Lung (tissue), 12 donors: ENCODE results near the gene DDX31. TPM values are rescaled to one million over a fixed set of nuclear protein-coding genes. Genes with fewer than 3 reads are reported as not detected.

Experiments used
- ATAC-seq: fragments of 200-7000 bp; cut with Tn5 transposase; one replicate; pipeline ENCODE4 v1.9.1; 2020; ENCODE audit warnings: moderate number of reproducible peaks; ENCODE audit not compliant: insufficient read depth, low FRiP score
- DNase-seq, 3 donors: peaks; one replicate each; pipeline ENCODE4 v3.0.0-alpha.2; 2013 to 2017
- H3K27ac ChIP-seq, 2 donors: one replicate each; pipeline ENCODE4 v1.5.1; 2013; ENCODE audit warnings: mild to moderate bottlenecking in 2 of 2, moderate library complexity in 2 of 2, control low read depth in 1 of 2, inconsistent platforms in 1 of 2, low read depth in 1 of 2, low read length in 1 of 2
- H3K27me3 ChIP-seq, 3 donors: one replicate each; pipeline ENCODE4 v1.5.1; 2013; ENCODE audit warnings: low read length in 2 of 3; ENCODE audit not compliant: control insufficient read depth in 3 of 3, insufficient read depth in 3 of 3
- H3K36me3 ChIP-seq, 4 donors: one replicate each; pipeline ENCODE4 v1.5.1; 2013; ENCODE audit warnings: low read length in 4 of 4, mild to moderate bottlenecking in 1 of 4, moderate library complexity in 1 of 4; ENCODE audit not compliant: control insufficient read depth in 4 of 4, insufficient read depth in 4 of 4
- H3K4me1 ChIP-seq, 5 donors: one replicate each; pipeline ENCODE4 v1.5.1; 2013; ENCODE audit warnings: low read length in 5 of 5, mild to moderate bottlenecking in 2 of 5, moderate library complexity in 1 of 5; ENCODE audit not compliant: control insufficient read depth in 5 of 5, insufficient read depth in 5 of 5
- H3K4me3 ChIP-seq: one replicate; pipeline ENCODE4 v1.5.1; 2013; ENCODE audit warnings: mild to moderate bottlenecking, control low read depth, moderate library complexity
- H3K9ac ChIP-seq, 2 donors: one replicate each; pipeline ENCODE4 v1.5.1; 2013; ENCODE audit warnings: low read length in 2 of 2, control low read depth in 1 of 2; ENCODE audit not compliant: insufficient read depth in 1 of 2
- H3K9me3 ChIP-seq, 4 donors: one replicate each; pipeline ENCODE4 v1.5.1; 2013; ENCODE audit warnings: low read length in 3 of 4, mild to moderate bottlenecking in 1 of 4, moderate library complexity in 1 of 4; ENCODE audit not compliant: control insufficient read depth in 4 of 4, insufficient read depth in 3 of 4
- CTCF ChIP-seq: IDR thresholded peaks from 2 replicates; pipeline ENCODE4 v1.5.1; 2012; ENCODE audit warnings: mild to moderate bottlenecking; ENCODE audit errors: control extremely low read depth, extremely low read depth
- WGBS, 2 donors: extraction: QIAGEN DNeasy Blood & Tissue Kit; methylation state at CpG; one replicate each; pipeline ENCODE4 v1.1.7; 2013; 5-methylcytosine and 5-hydroxymethylcytosine counted together
- polyA plus RNA-seq, 2 donors: library from polyadenylated mRNA; stranded (reverse); fragments of 200-250 nt; gene quantifications; one replicate each; pipeline ENCODE4 v1.2.1, GENCODE V29; 2013
- total RNA-seq, 2 donors: library from RNA; depleted of rRNA in 1 of 2; stranded (reverse); fragments of >200 nt in 1 of 2; gene quantifications; one replicate each; pipeline ENCODE4 v1.2.1, GENCODE V29; 2014 to 2021
- donor health status: control.
- donor health status: control.
- donor health status: Bipolar disorder and iron deficiency.
- donor health status: healthy.
- donor health status: DM: yes; HTN: yes; CAD: no.

Gene DDX31
- total and polyA plus RNA-seq, 4 donors = 8.1 to 14.8 (median 11.7) TPM

GRCh38 chr9:132590037-132590317 is 79.8 kb downstream of the DDX31 start:
- WGBS, 2 donors = 6% methylated on average over 17 of the region's 17 CpGs
- no peak overlapping the region for H3K27ac ChIP-seq
- peaks cover 18 to 71% (median 64%) of the 10 kb centered on the region in 3 donors for H3K27me3 ChIP-seq
- peaks cover 0 to 5% (median 0%) of the 10 kb centered on the region in 4 donors for H3K9me3 ChIP-seq
- H3K4me3 ChIP-seq = no peak overlapping the region
- no peak for ATAC-seq
- H3K9ac ChIP-seq = no peak overlapping the region
- H3K4me1 ChIP-seq = peaks cover 0 to 6% (median 0%) of the 10 kb centered on the region in 5 donors
- TF ChIP-seq CTCF = no peak
- DNase-seq = no peak
- H3K36me3 ChIP-seq = peaks cover 0 to 11% (median 5%) of the 10 kb centered on the region in 4 donors

- H3K9me3 ChIP-seq = peaks cover 0 to 3% (median 0%) of the 10 kb centered on the region in 4 donors
- no peak for ATAC-seq
- H3K27me3 ChIP-seq = peaks cover 18 to 77% (median 70%) of the 10 kb centered on the region in 3 donors
- 4% methylated on average over 63 to 83 of the region's 83 CpGs for WGBS, 2 donors
- H3K4me3 ChIP-seq = no peak overlapping the region
- no peak for TF ChIP-seq CTCF
- DNase-seq = no peak
- no peak overlapping the region for H3K27ac ChIP-seq
- H3K9ac ChIP-seq = no peak overlapping the region
- peaks cover 0 to 7% (median 3%) of the 10 kb centered on the region in 4 donors for H3K36me3 ChIP-seq
- H3K4me1 ChIP-seq = peaks cover 0 to 6% (median 0%) of the 10 kb centered on the region in 5 donors
Observed at GRCh38 chr9:132589148-132590036, 80.4 kb downstream of the DDX31 start.

GRCh38 chr9:132588501-132589147 is 81.2 kb downstream of the DDX31 start:
- Histone ChIP-seq H3K9ac (no peak overlapping the region), H3K27ac (no peak overlapping the region), H3K4me3 (no peak overlapping the region), H3K36me3 (peaks cover 0 to 4% (median under 1%) of the 10 kb centered on the region in 4 donors), H3K9me3 (peaks cover 0 to 2% (median 0%) of the 10 kb centered on the region in 4 donors), H3K27me3 (peaks cover 22 to 84% (median 77%) of the 10 kb centered on the region in 3 donors), H3K4me1 (peaks cover 0 to 6% (median 0%) of the 10 kb centered on the region in 5 donors)
- no peak for DNase-seq
- no peak for ATAC-seq
- no peak for TF ChIP-seq CTCF
- 10% methylated on average over 28 of the region's 28 CpGs for WGBS, 2 donors
